Stomach (tissue), 9 donors: ENCODE data around the gene CHAT. TPM values are rescaled to one million over a fixed set of nuclear protein-coding genes. Genes with fewer than 3 reads are reported as not detected.

Source experiments
- DNase-seq, 2 donors: peaks; one replicate each; pipeline versions ENCODE4 v3.0.0 to v3.0.0-alpha.2; 2013 to 2019
- H3K27ac ChIP-seq, 5 donors: fragments of 200-600 bp in 4 of 5; sonication (generic) in 4 of 5; one replicate each; pipeline ENCODE4 v1.5.1; 2013 to 2019; ENCODE audit warnings: mild to moderate bottlenecking in 1 of 5, moderate library complexity in 1 of 5
- H3K27me3 ChIP-seq, 3 donors: fragments of 200-600 bp; sonication (generic); one replicate each; pipeline ENCODE4 v1.5.1; 2017 to 2019; ENCODE audit warnings: mixed run types in 1 of 3
- H3K36me3 ChIP-seq, 4 donors: fragments of 200-600 bp; sonication (generic); 1 replicate in 3 of 4; 2 replicates in 1 of 4; pipeline ENCODE4 v1.5.1; 2016 to 2019
- H3K4me1 ChIP-seq, 4 donors: fragments of 200-600 bp; sonication (generic); one replicate each; pipeline ENCODE4 v1.5.1; 2016 to 2019
- H3K4me3 ChIP-seq, 4 donors: fragments of 200-600 bp; sonication (generic) in 3 of 4; one replicate each; pipeline ENCODE4 v1.5.1; 2016 to 2019; ENCODE audit warnings: mild to moderate bottlenecking in 1 of 4
- H3K9me3 ChIP-seq, 4 donors: fragments of 200-600 bp; sonication (generic); one replicate each; pipeline ENCODE4 v1.5.1; 2016 to 2019
- EP300 ChIP-seq: sonication (generic); formaldehyde crosslinking; IDR thresholded peaks from one replicate; pipeline ENCODE4 v1.6.1; 2017; ENCODE audit warnings: antibody characterized with exemption
- POLR2A ChIP-seq, 4 donors: fragments of 450-650 bp; IDR thresholded peaks; one replicate each; pipeline ENCODE4 v1.6.1; 2016; ENCODE audit warnings: antibody characterized with exemption in 4 of 4, control low read depth in 2 of 4, mild to moderate bottlenecking in 1 of 4, moderate library complexity in 1 of 4
- POLR2AphosphoS5 ChIP-seq, 3 donors: sonication (generic); formaldehyde crosslinking; IDR thresholded peaks; one replicate each; pipeline ENCODE4 v1.6.1; 2016; ENCODE audit warnings: antibody characterized with exemption in 3 of 3
- WGBS, 5 donors: extraction: QIAGEN DNeasy Blood & Tissue Kit in 3 of 5; methylation state at CpG; one replicate each; pipeline versions ENCODE4 v1.1.5 to v1.1.7; 2013 to 2018; 5-methylcytosine and 5-hydroxymethylcytosine counted together
- intact Hi-C: fragments of 100-400 bp; cut with DNase I; formaldehyde crosslinking; loops from one replicate; pipeline ENCODE4 v1.15.1; 2023; ENCODE audit warnings: low total_unique reads
- polyA plus RNA-seq, 3 donors: library from polyadenylated mRNA; stranded (reverse); fragments of 200-250 nt; gene quantifications; one replicate each; pipeline ENCODE4 v1.2.3, GENCODE V29; 2013
- total RNA-seq, 5 donors: library from RNA; depleted of rRNA; stranded (reverse); fragments of >200 nt; gene quantifications; one replicate each; pipeline versions ENCODE4 v1.1.0 to v1.2.3, GENCODE V29; 2014 to 2016
- TF ChIP-seq, protein P1 (sequence below), 7 experiments: fragments of 450-650 bp in 4 of 7; fragments of 200-600 bp in 3 of 7; sonication (generic) in 3 of 7; IDR thresholded peaks; one replicate each; pipeline ENCODE4 v1.5.1; 2016 to 2019; ENCODE audit warnings: antibody characterized with exemption in 7 of 7, control low read depth in 2 of 7, mild to moderate bottlenecking in 1 of 7
- donor health status: healthy with polysubstance abuse.
- donor health status: Bipolar disorder and iron deficiency.
- donor health status: healthy.

CHAT gene
- total and polyA plus RNA-seq, 8 donors = 8.7 TPM; not detected in 7

DNA sequence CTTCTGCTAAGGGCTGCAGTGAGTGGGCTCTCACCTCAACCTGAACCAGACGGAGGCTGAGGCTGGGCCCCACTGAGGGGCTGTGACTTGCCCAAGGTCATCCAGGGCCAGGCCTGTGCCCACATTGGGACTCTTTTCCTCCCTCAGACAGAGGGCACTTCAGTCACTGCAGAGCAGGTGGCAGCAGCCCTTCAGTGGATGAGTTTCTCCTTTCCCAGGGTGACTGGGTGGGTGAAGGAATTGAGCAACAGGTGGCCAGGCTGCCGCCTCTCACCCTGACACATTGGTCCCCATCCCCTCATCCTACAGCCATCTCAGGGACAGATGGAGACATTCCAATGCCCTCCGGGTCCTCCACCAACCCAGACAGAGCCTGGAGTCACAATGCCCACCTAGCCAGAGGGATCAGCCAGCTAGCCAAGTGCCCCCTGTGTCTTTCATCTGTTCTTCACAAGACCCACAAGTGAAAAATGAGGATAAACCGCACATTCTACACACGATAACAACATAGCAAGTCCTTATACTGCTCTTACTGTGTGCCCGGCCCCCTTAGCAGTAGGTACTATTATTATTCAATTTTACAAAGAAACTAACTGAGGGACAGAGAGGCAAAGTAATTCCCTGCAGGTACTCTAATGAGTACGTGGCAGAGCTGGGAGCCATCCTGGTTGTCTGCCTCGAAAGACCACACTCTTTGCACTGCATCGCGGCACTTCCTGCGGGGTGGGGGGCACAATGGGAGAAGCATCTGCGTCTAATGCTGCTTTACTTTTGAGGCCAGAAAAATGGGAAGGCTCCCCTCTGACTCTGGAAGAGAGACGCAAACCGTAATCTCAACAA is 5.5 kb upstream of the CHAT start:
- peaks cover 39 to 95% (median 72%) of the 10 kb centered on the region in 3 donors for H3K27me3 ChIP-seq
- peaks cover 0 to 11% (median 2%) of the 10 kb centered on the region in 4 donors for H3K9me3 ChIP-seq
- intact Hi-C loops = no loop called here
- peaks cover 13 to 51% (median 26%) of the 10 kb centered on the region in 4 donors for H3K4me1 ChIP-seq
- no peaks in the 10 kb centered on the region for H3K36me3 ChIP-seq
- no peak overlapping the region for H3K27ac ChIP-seq
- TF ChIP-seq POLR2AphosphoS5 (IDR thresholded peaks at IDR 0.05) (no peak), EP300 (no peak), POLR2A (IDR thresholded peaks at IDR 0.05) (no peak)
- TF ChIP-seq, protein P1, sequence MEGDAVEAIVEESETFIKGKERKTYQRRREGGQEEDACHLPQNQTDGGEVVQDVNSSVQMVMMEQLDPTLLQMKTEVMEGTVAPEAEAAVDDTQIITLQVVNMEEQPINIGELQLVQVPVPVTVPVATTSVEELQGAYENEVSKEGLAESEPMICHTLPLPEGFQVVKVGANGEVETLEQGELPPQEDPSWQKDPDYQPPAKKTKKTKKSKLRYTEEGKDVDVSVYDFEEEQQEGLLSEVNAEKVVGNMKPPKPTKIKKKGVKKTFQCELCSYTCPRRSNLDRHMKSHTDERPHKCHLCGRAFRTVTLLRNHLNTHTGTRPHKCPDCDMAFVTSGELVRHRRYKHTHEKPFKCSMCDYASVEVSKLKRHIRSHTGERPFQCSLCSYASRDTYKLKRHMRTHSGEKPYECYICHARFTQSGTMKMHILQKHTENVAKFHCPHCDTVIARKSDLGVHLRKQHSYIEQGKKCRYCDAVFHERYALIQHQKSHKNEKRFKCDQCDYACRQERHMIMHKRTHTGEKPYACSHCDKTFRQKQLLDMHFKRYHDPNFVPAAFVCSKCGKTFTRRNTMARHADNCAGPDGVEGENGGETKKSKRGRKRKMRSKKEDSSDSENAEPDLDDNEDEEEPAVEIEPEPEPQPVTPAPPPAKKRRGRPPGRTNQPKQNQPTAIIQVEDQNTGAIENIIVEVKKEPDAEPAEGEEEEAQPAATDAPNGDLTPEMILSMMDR (IDR thresholded peaks at IDR 0.05) = no peak
- no peak for DNase-seq
- 9 to 13% (median 10%) methylated on average over 14 of the region's 14 CpGs for WGBS, 5 donors
- H3K4me3 ChIP-seq = no peak overlapping the region

DNA sequence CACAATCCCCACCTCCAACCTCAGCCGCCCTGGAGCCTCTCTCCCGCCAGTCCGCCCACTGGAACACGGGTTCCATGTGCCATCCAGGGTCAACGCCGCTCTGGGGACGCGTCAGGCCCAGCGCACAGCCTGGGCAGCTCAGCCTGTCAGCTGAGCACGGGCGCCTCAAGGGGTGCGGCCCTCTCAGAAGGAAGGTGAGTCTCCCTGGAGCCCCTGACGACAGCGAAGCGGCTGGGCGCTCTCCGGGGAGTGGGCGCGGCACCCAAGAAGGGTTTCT is 4.9 kb upstream of the CHAT start:
- peaks cover 42 to 98% (median 77%) of the 10 kb centered on the region in 3 donors for H3K27me3 ChIP-seq
- TF ChIP-seq, protein P1 (IDR thresholded peaks at IDR 0.05) = no peak
- TF ChIP-seq POLR2A (IDR thresholded peaks at IDR 0.05) = no peak
- no peak for TF ChIP-seq EP300
- TF ChIP-seq POLR2AphosphoS5 (IDR thresholded peaks at IDR 0.05) = no peak

DNA sequence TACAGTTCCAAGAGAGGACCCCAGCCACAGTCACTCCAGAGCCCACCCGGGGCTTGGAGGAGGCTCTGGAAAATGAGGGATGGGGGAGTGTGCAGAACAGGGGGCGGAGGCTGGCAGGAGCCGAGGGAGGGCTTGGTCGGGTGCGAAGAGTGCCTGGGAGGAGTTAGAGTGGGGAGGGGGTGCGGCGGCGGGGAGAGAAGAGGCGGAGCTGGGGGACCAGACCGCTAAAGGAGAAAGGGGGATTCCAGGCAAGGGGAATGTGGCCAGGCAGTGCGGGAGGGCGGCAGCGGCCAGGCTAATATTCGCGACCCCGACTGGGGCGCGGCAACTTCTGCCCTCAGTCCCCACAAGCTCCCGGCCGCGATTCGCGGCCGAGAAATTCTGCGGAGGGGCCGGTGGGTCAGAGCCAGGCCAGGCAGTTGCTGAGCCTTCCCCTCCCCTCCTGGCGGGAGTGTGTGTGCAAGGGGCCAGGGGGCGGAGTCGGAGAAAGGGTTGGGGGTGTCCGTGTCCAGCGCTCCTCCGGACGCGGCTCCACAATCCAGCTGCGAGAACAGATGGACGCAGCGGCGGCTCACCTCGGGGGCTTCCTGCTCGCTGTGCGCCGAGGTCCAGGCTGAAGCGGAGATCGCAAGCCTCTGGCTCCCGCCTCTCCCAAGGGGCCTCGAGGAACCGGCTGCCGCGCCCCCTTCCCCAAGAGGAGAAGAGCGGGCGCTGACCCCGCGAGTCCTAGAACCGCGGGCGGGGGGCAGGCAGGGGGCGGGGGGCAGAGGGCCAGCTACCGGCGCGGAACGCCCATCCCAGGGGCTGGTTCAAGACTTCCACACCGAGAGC is 4.3 kb upstream of the CHAT start:
- Histone ChIP-seq H3K36me3 (no peaks in the 10 kb centered on the region), H3K27ac (no peak overlapping the region), H3K27me3 (peaks cover 46 to 98% (median 83%) of the 10 kb centered on the region in 3 donors), H3K9me3 (peaks cover 0 to 11% (median 2%) of the 10 kb centered on the region in 4 donors), H3K4me1 (peaks cover 13 to 62% (median 29%) of the 10 kb centered on the region in 4 donors), H3K4me3 (peak overlapping the region in 3 of 4 donors; percentile 12 to 32 (median 12))
- DNase-seq = peak in 1 of 2 donors; percentile 51
- WGBS, 5 donors = 2 to 5% (median 3%) methylated on average over 41 to 62 of the region's 62 CpGs
- intact Hi-C loops = no loop called here
- TF ChIP-seq POLR2AphosphoS5 (IDR thresholded peaks at IDR 0.05) (no peak), EP300 (no peak)

More for the DNA sequence above, 4.9 kb upstream of the CHAT start:
- no peaks in the 10 kb centered on the region for H3K36me3 ChIP-seq
- intact Hi-C loops = no loop called here
- peaks cover 0 to 11% (median 2%) of the 10 kb centered on the region in 4 donors for H3K9me3 ChIP-seq
- WGBS, 5 donors = 3 to 6% (median 3%) methylated on average over 5 to 19 of the region's 19 CpGs
- no peak for DNase-seq
- H3K27ac ChIP-seq = no peak overlapping the region
- no peak overlapping the region for H3K4me3 ChIP-seq
- peaks cover 13 to 57% (median 26%) of the 10 kb centered on the region in 4 donors for H3K4me1 ChIP-seq

DNA sequence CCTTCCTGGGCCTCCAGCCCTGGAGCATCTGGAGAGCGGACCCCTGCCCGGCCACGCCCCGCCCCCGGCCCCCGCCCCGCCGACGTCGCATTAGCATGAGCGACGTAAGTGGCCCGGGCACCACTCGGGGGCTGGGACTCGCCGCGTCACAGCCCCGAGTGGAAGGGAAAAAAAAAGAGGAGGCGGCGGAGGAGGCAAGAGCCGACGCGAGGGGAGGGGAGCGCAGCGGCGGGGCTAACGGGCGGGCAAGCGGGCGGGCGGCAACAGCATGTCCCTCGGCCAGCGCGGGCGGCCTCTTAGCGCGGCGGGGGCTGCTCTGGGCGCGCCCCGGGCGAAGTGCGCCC is 3.8 kb upstream of the CHAT start, which contains the start of gene SLC18A3:
SLC18A3 (plus strand) TSS at position 197 of the 344 bp plus-strand sequence. CDS start 431 bp downstream, outside the sequence.
- peaks cover 13 to 65% (median 30%) of the 10 kb centered on the region in 4 donors for H3K4me1 ChIP-seq
- peaks cover 50 to 100% (median 89%) of the 10 kb centered on the region in 3 donors for H3K27me3 ChIP-seq
- H3K4me3 ChIP-seq = peak within 1 kb of the TSS in 3 of 4 donors; percentile 12 to 32 (median 12)
- intact Hi-C loops = no loop called here
- TF ChIP-seq, protein P1 (IDR thresholded peaks at IDR 0.05) = no peak
- TF ChIP-seq POLR2A (IDR thresholded peaks at IDR 0.05) (no peak), POLR2AphosphoS5 (IDR thresholded peaks at IDR 0.05) (no peak), EP300 (no peak)
- H3K36me3 ChIP-seq = no peaks in the 10 kb centered on the region
- H3K9me3 ChIP-seq = peaks cover 0 to 11% (median 1%) of the 10 kb centered on the region in 4 donors
- WGBS, 5 donors = 0 to 10% (median 1%) methylated on average over 13 to 43 of the region's 43 CpGs
- DNase-seq = peak in 1 of 2 donors; percentile 42
- H3K27ac ChIP-seq = no peak within 1 kb of the TSS
